GM23338 (cell line): ENCODE data around the gene C4orf54. TPM values are rescaled to one million over a fixed set of nuclear protein-coding genes. Genes with fewer than 3 reads are reported as not detected.

Experiments used
- ATAC-seq: fragments of 200-7000 bp; cut with Tn5 transposase; 3 replicates; pipeline ENCODE4 v1.9.1; 2020
- DNase-seq: peaks from one replicate; pipeline ENCODE4 v3.0.0-alpha.2; 2015; ENCODE audit warnings: low spot score
- H2AFZ ChIP-seq: fragments of 200-600 bp; sonication (generic); 2 replicates; pipeline ENCODE4 v1.8.0; 2016; ENCODE audit warnings: antibody characterized with exemption, mild to moderate bottlenecking, moderate library complexity
- H3F3A ChIP-seq: fragments of 200-600 bp; sonication (generic); replicated peaks from 2 replicates; pipeline ENCODE4 v1.8.0; 2017; ENCODE audit warnings: antibody characterized with exemption, mixed run types, low read depth
- H3K27ac ChIP-seq: fragments of 200-600 bp; sonication (generic); 2 replicates; pipeline ENCODE4 v1.6.1; 2016; ENCODE audit warnings: low read depth
- H3K27me3 ChIP-seq: fragments of 200-600 bp; sonication (generic); 2 replicates; pipeline ENCODE4 v1.8.0; 2016; ENCODE audit warnings: mild to moderate bottlenecking, mixed run types, moderate library complexity; ENCODE audit not compliant: insufficient read depth
- H3K36me3 ChIP-seq: fragments of 200-600 bp; sonication (generic); 2 replicates; pipeline ENCODE4 v1.8.0; 2016; ENCODE audit warnings: mild to moderate bottlenecking; ENCODE audit not compliant: insufficient read depth
- H3K4me1 ChIP-seq: fragments of 200-600 bp; sonication (generic); 2 replicates; pipeline ENCODE4 v1.8.0; 2016; ENCODE audit warnings: mild to moderate bottlenecking, moderate library complexity; ENCODE audit not compliant: insufficient read depth
- H3K4me2 ChIP-seq: fragments of 200-600 bp; sonication (generic); 2 replicates; pipeline ENCODE4 v1.7.1; 2017; ENCODE audit warnings: mixed run types
- H3K4me3 ChIP-seq: fragments of 200-600 bp; sonication (generic); 2 replicates; pipeline ENCODE4 v1.6.1; 2016; ENCODE audit warnings: mixed run types
- H3K79me2 ChIP-seq: fragments of 200-600 bp; sonication (generic); replicated peaks from 2 replicates; pipeline ENCODE4 v1.8.0; 2017; ENCODE audit warnings: mild to moderate bottlenecking; ENCODE audit not compliant: insufficient read depth
- H3K9me2 ChIP-seq: fragments of 200-600 bp; sonication (generic); 2 replicates; pipeline ENCODE4 v1.8.0; 2017; ENCODE audit not compliant: insufficient read depth
- H4K20me1 ChIP-seq: fragments of 200-600 bp; sonication (generic); replicated peaks from 2 replicates; pipeline ENCODE4 v1.8.0; 2017; ENCODE audit warnings: mild to moderate bottlenecking; ENCODE audit not compliant: insufficient read depth
- H3K27ac Mint-ChIP-seq: 2 replicates; pipeline ENCODE4 v1.8.0; 2020; ENCODE audit warnings: inconsistent platforms, mild to moderate bottlenecking, moderate library complexity, mixed read lengths
- H3K27me3 Mint-ChIP-seq: 3 replicates; pipeline ENCODE4 v1.8.0; 2022; ENCODE audit warnings: low read depth, mild to moderate bottlenecking, moderate library complexity, mixed read lengths, inconsistent platforms; ENCODE audit not compliant: insufficient read depth, poor library complexity
- H3K36me3 Mint-ChIP-seq: 3 replicates; pipeline ENCODE4 v1.8.0; 2021; ENCODE audit warnings: low read depth, mild to moderate bottlenecking, inconsistent platforms, moderate library complexity, mixed read lengths
- H3K4me1 Mint-ChIP-seq: 3 replicates; pipeline ENCODE4 v1.8.0; 2020; ENCODE audit warnings: mild to moderate bottlenecking, inconsistent platforms, mixed read lengths
- H3K4me3 Mint-ChIP-seq: 3 replicates; pipeline ENCODE4 v1.8.0; 2021; ENCODE audit warnings: moderate library complexity, mild to moderate bottlenecking, inconsistent platforms, mixed read lengths
- H3K9me3 Mint-ChIP-seq: 3 replicates; pipeline ENCODE4 v1.8.0; 2020; ENCODE audit warnings: moderate library complexity, mild to moderate bottlenecking, inconsistent platforms, mixed read lengths
- CREB1 ChIP-seq: fragments of 250-450 bp; sonication (Bioruptor Pico); IDR thresholded peaks from 2 replicates; pipeline ENCODE4 v1.5.0; 2020; ENCODE audit warnings: low read depth, mild to moderate bottlenecking, moderate library complexity
- CTCF ChIP-seq, 2 experiments: fragments of 200-600 bp in 1 of 2; sonication (generic) in 1 of 2; conservative IDR thresholded peaks; 2 replicates each; pipeline versions ENCODE4 v1.5.1 to v1.6.1; 2016 to 2017; ENCODE audit warnings: antibody characterized with exemption in 2 of 2, low read depth in 2 of 2, mild to moderate bottlenecking in 2 of 2, moderate library complexity in 1 of 2
- EZH2 ChIP-seq: fragments of 200-600 bp; sonication (generic); IDR thresholded peaks from one replicate; pipeline ENCODE4 v1.8.0; 2017; ENCODE audit warnings: antibody characterized with exemption, mild to moderate bottlenecking, low read depth; ENCODE audit not compliant: unreplicated experiment
- EZH2phosphoT487 ChIP-seq: fragments of 200-600 bp; sonication (generic); IDR thresholded peaks from one replicate; pipeline ENCODE4 v1.8.1; 2018; ENCODE audit warnings: antibody characterized with exemption; ENCODE audit not compliant: unreplicated experiment
- JUNB ChIP-seq: IDR thresholded peaks from one replicate; pipeline ENCODE4 v1.6.1; 2016; ENCODE audit warnings: antibody characterized with exemption; ENCODE audit not compliant: unreplicated experiment
- NANOG ChIP-seq: IDR thresholded peaks from 2 replicates; pipeline ENCODE4 v1.6.1; 2016; ENCODE audit warnings: antibody characterized with exemption, borderline replicate concordance
- POLR2AphosphoS5 ChIP-seq: IDR thresholded peaks from 2 replicates; pipeline ENCODE4 v1.6.1; 2016; ENCODE audit warnings: antibody characterized with exemption, low read depth
- REST ChIP-seq: IDR thresholded peaks from one replicate; pipeline ENCODE4 v1.6.1; 2018; ENCODE audit warnings: antibody characterized with exemption; ENCODE audit not compliant: unreplicated experiment
- STAT1 ChIP-seq: IDR thresholded peaks from one replicate; pipeline ENCODE4 v1.6.1; 2016; ENCODE audit warnings: antibody characterized with exemption; ENCODE audit not compliant: unreplicated experiment
- ZNF114 ChIP-seq: fragments of 250-450 bp; sonication (Bioruptor Pico); IDR thresholded peaks from 2 replicates; pipeline ENCODE4 v1.5.0; 2020; ENCODE audit warnings: mild to moderate bottlenecking, moderate library complexity
- ZNF331 ChIP-seq: fragments of 250-450 bp; sonication (Bioruptor Pico); IDR thresholded peaks from 2 replicates; pipeline ENCODE4 v1.5.0; 2020; ENCODE audit warnings: low read depth, mild to moderate bottlenecking, moderate library complexity
- polyA plus RNA-seq: library from polyadenylated mRNA; unstranded; fragments of >200 nt; fragmentation: Nextera tagmentation; extraction: Ambion mirVana; gene quantifications from 2 replicates; pipeline ENCODE4 v1.2.1, GENCODE V29; 2016
- total RNA-seq: library from RNA; depleted of rRNA; stranded (reverse); fragments of >200 nt; shearing (Covaris generic); gene quantifications from 2 replicates; pipeline ENCODE4 v1.2.3, GENCODE V29; 2014
- TF ChIP-seq, protein P1 (sequence below): IDR thresholded peaks from 2 replicates; pipeline ENCODE4 v1.6.1; 2016; ENCODE audit warnings: antibody characterized with exemption

The C4orf54 gene
- total and polyA plus RNA-seq, 2 experiments from 2014 or later: 0.03 TPM; not detected in 1

GRCh38 chr4:99664716-99665115 lies 7.1 kb upstream of the C4orf54 start (continued):
- TF ChIP-seq EZH2 (no peak), REST (no peak)

DNA sequence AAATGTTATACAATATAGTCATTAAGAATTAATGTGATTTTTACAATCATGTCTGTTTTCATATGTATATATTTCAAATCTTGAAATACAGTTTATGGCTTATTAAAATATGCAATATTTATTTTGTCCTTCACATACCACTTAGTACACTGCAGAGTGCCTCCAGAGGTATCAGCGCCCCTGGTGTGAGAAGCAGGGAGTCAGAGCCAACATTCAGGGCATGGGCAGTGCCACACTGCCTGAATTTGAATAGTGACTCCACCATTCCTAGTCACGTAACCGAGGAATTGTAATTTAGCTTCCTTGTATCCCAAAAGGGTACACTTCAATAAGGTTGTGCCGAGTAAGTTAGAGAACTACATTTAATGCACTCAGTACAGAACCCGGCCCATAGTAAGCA lies 4.3 kb upstream of the C4orf54 start:
- Mint-ChIP-seq H3K9me3 (no peaks in the 10 kb centered on the region), H3K27me3 (no peaks in the 10 kb centered on the region), H3K27ac (no peak overlapping the region), H3K36me3 (no peaks in the 10 kb centered on the region), H3K4me3 (no peak overlapping the region), H3K4me1 (peaks cover 4% of the 10 kb centered on the region; the same call in 1 of the 3 replicates)
- Histone ChIP-seq H4K20me1 (no peaks in the 10 kb centered on the region), H3K4me3 (no peak overlapping the region), H3K9me2 (no peaks in the 10 kb centered on the region), H3K27me3 (no peaks in the 10 kb centered on the region), H3K27ac (no peak overlapping the region), H3K79me2 (no peaks in the 10 kb centered on the region), H3F3A (no peaks in the 10 kb centered on the region), H3K36me3 (no peaks in the 10 kb centered on the region), H3K4me2 (no peak overlapping the region), H3K4me1 (no peaks in the 10 kb centered on the region), H2AFZ (no peak overlapping the region)
- ATAC-seq (no peak), DNase-seq (no peak)
- TF ChIP-seq STAT1 (no peak), EZH2phosphoT487 (no peak), REST (no peak), JUNB (no peak), EZH2 (no peak), ZNF331 (CRISPR knock-in tag) (no peak), CTCF (conservative IDR thresholded peaks at IDR 0.05; ENCODE audit: low read depth in 2 of 2) (no peak), POLR2AphosphoS5 (no peak), CREB1 (CRISPR knock-in tag) (no peak), NANOG (no peak), ZNF114 (CRISPR knock-in tag) (no peak)
- TF ChIP-seq, protein P1, sequence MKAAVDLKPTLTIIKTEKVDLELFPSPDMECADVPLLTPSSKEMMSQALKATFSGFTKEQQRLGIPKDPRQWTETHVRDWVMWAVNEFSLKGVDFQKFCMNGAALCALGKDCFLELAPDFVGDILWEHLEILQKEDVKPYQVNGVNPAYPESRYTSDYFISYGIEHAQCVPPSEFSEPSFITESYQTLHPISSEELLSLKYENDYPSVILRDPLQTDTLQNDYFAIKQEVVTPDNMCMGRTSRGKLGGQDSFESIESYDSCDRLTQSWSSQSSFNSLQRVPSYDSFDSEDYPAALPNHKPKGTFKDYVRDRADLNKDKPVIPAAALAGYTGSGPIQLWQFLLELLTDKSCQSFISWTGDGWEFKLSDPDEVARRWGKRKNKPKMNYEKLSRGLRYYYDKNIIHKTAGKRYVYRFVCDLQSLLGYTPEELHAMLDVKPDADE: no peak
